ENCODE results near the gene KLHDC3. TPM values are rescaled to one million over a fixed set of nuclear protein-coding genes. Genes with fewer than 3 reads are reported as not detected.
A peak's percentile ranks its signal among the peaks of the same experiment; 100 is the strongest.

Gene KLHDC3
- polyA plus RNA-seq, 3 donors: 51.9 to 141 (median 106) TPM

- Histone ChIP-seq H3K4me2 (replicated peaks; ENCODE audit: extremely low read depth, low read length, poor library complexity, severe bottlenecking) (no peak overlapping the region), H3K9me3 (replicated peaks in 1 of 2; ENCODE audit: control insufficient read depth in 1 of 2, insufficient read depth in 1 of 2, low read length in 2 of 2) (no peaks in the 10 kb centered on the region), H2AFZ (ENCODE audit: insufficient read depth, low read depth, low read length, poor library complexity, severe bottlenecking) (no peak overlapping the region), H3K9ac (ENCODE audit: insufficient read depth, low read length, poor library complexity, severe bottlenecking) (no peak overlapping the region), H3K36me3 (replicated peaks in 1 of 2; ENCODE audit: control insufficient read depth in 1 of 2, insufficient read depth in 2 of 2, low read length in 2 of 2) (no peaks in the 10 kb centered on the region), H3K27ac (ENCODE audit: low read depth in 1 of 2, low read length in 2 of 2) (no peak overlapping the region), H3K27me3 (ENCODE audit: control insufficient read depth in 2 of 2, insufficient read depth in 2 of 2, low read length in 2 of 2) (no peaks in the 10 kb centered on the region), H3K79me2 (ENCODE audit: insufficient read depth, low read length) (peaks cover 45% of the 10 kb centered on the region), H3K4me3 (replicated peaks in 1 of 3; ENCODE audit: low read depth in 2 of 3, low read length in 3 of 3) (no peak overlapping the region), H4K20me1 (ENCODE audit: insufficient read depth, low read length) (peaks cover 3% of the 10 kb centered on the region), H3K4me1 (ENCODE audit: control insufficient read depth in 1 of 2, insufficient read depth in 2 of 2, low read length in 2 of 2) (peaks cover 37 to 46% of the 10 kb centered on the region in 2 donors)
- H3K36me3 Mint-ChIP-seq: peaks cover 0 to 2% of the 10 kb centered on the region in 2 donors
- intact Hi-C loops (cut with micrococcal nuclease): no loop called here
- peaks cover 50% of the 10 kb centered on the region for H3K4me1 Mint-ChIP-seq
- TF ChIP-seq CTCF (IDR thresholded peaks at IDR 0.05): no peak
- no peak overlapping the region for H3K4me3 Mint-ChIP-seq
- H3K27me3 Mint-ChIP-seq (ENCODE audit: low read depth in 3 of 3): peaks cover 0 to 4% (median 0%) of the 10 kb centered on the region in 3 donors
- WGBS (ENCODE audit: insufficient coverage): 68% methylated on average over 3 of the region's 5 CpGs
- DNase-seq: no peak
- H3K27ac Mint-ChIP-seq: no peak overlapping the region
- H3K9me3 Mint-ChIP-seq: no peaks in the 10 kb centered on the region
These were observed 32.2 kb upstream of the KLHDC3 start for GRCh38 chr6:42981836-42982235.

GRCh38 chr6:42984001-42984923, 29.8 kb upstream of the KLHDC3 start, which contains the start of gene PPP2R5D:
Gene PPP2R5D, plus strand, starts transcription at chr6:42984570. Its CDS starts 108 bp downstream, at chr6:42984678.
- H3K4me3 ChIP-seq (replicated peaks in 1 of 3; ENCODE audit: low read depth in 2 of 3, low read length in 3 of 3): peak within 1 kb of the TSS; percentile 64 to 91 (median 64)
- Mint-ChIP-seq H3K9me3 (no peaks in the 10 kb centered on the region), H3K27me3 (ENCODE audit: low read depth in 3 of 3) (peaks cover 0 to 4% (median 0%) of the 10 kb centered on the region in 3 donors), H3K27ac (peak within 1 kb of the TSS; percentile 78 to 94 (median 91)), H3K4me3 (peak within 1 kb of the TSS; percentile 85 to 96), H3K36me3 (peaks cover 9 to 18% of the 10 kb centered on the region in 2 donors), H3K4me1 (peaks cover 53% of the 10 kb centered on the region)
- intact Hi-C loops (cut with micrococcal nuclease): no loop called here
- H3K9ac ChIP-seq (ENCODE audit: insufficient read depth, low read length, poor library complexity, severe bottlenecking): peak within 1 kb of the TSS; percentile 85
- peak within 1 kb of the TSS; percentile 88 for H3K4me2 ChIP-seq (replicated peaks; ENCODE audit: extremely low read depth, low read length, poor library complexity, severe bottlenecking)
- peak within 1 kb of the TSS; percentile 92 for H2AFZ ChIP-seq (ENCODE audit: insufficient read depth, low read depth, low read length, poor library complexity, severe bottlenecking)
- no peaks in the 10 kb centered on the region for H3K27me3 ChIP-seq (ENCODE audit: control insufficient read depth in 2 of 2, insufficient read depth in 2 of 2, low read length in 2 of 2)
- H3K36me3 ChIP-seq (replicated peaks in 1 of 2; ENCODE audit: control insufficient read depth in 1 of 2, insufficient read depth in 2 of 2, low read length in 2 of 2): peaks cover 3 to 11% of the 10 kb centered on the region in 2 donors
- WGBS (ENCODE audit: insufficient coverage): under 1% methylated on average over 52 of the region's 59 CpGs
- DNase-seq: peak; percentile 96 to 99 (median 96)
- peak within 1 kb of the TSS; percentile 71 to 84 for H3K27ac ChIP-seq (ENCODE audit: low read depth in 1 of 2, low read length in 2 of 2)
- peaks cover 23 to 30% of the 10 kb centered on the region in 2 donors for H3K4me1 ChIP-seq (ENCODE audit: control insufficient read depth in 1 of 2, insufficient read depth in 2 of 2, low read length in 2 of 2)
- no peak for TF ChIP-seq CTCF (IDR thresholded peaks at IDR 0.05)
- H3K9me3 ChIP-seq (replicated peaks in 1 of 2; ENCODE audit: control insufficient read depth in 1 of 2, insufficient read depth in 1 of 2, low read length in 2 of 2): no peaks in the 10 kb centered on the region
- H3K79me2 ChIP-seq (ENCODE audit: insufficient read depth, low read length): peaks cover 31% of the 10 kb centered on the region
- H4K20me1 ChIP-seq (ENCODE audit: insufficient read depth, low read length): peaks cover 17% of the 10 kb centered on the region

Data from CD14-positive monocyte (primary cell).